T-helper 1 cell treated with Interleukin-12 subunit alpha and Interleukin-12 subunit beta and Interleukin-4 antibody, amounts not matched to agents 30 μg/mL and 1 μg/mL, for 36 hours (primary cell): Measurements from ENCODE around the gene RGS4.

Source experiments
- H3K27ac Mint-ChIP-seq: one replicate; pipeline ENCODE4 v1.8.0; 2021; ENCODE audit warnings: mild to moderate bottlenecking, mixed read lengths
- H3K27me3 Mint-ChIP-seq: one replicate; pipeline ENCODE4 v1.8.0; 2021; ENCODE audit warnings: low read depth, mixed read lengths
- H3K36me3 Mint-ChIP-seq: one replicate; pipeline ENCODE4 v1.8.0; 2021; ENCODE audit warnings: low read depth, mixed read lengths
- H3K4me1 Mint-ChIP-seq: one replicate; pipeline ENCODE4 v1.8.0; 2021; ENCODE audit warnings: low read depth, mixed read lengths
- H3K4me3 Mint-ChIP-seq: one replicate; pipeline ENCODE4 v1.8.0; 2021; ENCODE audit warnings: mild to moderate bottlenecking, moderate library complexity, mixed read lengths
- H3K9me3 Mint-ChIP-seq: one replicate; pipeline ENCODE4 v1.8.0; 2021; ENCODE audit warnings: mixed read lengths

RGS4 gene

DNA sequence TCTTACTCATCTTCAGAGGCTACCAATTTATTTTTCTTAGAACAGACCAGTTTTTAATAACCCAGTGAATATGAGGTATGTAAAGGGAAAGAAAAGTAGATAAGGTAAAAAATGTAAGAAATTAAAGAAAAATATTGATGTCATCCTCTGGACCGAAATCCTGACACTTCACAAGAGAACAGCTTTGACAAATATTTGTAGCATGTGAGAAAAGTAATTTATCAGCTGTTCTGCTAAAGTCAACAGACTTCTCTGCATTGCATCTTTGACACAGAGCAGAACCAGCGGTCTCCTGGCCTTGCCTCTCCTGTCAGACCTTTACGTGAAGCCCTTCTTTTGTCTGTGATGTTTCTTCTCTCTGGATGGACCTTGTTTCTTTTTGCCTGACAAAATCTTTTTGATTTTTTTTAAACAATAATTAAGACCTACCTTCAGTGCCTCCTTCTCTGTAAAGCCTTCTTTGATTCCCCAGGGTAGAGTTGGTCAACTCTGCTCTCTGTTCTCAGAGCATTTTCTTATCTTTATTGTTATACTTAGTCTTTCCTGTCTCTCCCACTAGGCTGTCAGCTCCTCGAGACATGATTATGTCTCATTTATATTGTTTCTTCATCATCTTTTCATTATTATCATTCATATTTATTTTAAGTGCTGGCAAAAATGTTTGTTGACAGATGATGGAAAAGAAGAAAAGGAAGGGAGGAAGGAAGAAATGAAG lies 35.4 kb downstream of the RGS4 start:
- no peaks in the 10 kb centered on the region for H3K9me3 Mint-ChIP-seq
- H3K4me3 Mint-ChIP-seq: no peak overlapping the region
- H3K27ac Mint-ChIP-seq: no peak overlapping the region
- peaks cover 4% of the 10 kb centered on the region for H3K27me3 Mint-ChIP-seq
- H3K36me3 Mint-ChIP-seq: no peaks in the 10 kb centered on the region
- H3K4me1 Mint-ChIP-seq: no peaks in the 10 kb centered on the region

DNA sequence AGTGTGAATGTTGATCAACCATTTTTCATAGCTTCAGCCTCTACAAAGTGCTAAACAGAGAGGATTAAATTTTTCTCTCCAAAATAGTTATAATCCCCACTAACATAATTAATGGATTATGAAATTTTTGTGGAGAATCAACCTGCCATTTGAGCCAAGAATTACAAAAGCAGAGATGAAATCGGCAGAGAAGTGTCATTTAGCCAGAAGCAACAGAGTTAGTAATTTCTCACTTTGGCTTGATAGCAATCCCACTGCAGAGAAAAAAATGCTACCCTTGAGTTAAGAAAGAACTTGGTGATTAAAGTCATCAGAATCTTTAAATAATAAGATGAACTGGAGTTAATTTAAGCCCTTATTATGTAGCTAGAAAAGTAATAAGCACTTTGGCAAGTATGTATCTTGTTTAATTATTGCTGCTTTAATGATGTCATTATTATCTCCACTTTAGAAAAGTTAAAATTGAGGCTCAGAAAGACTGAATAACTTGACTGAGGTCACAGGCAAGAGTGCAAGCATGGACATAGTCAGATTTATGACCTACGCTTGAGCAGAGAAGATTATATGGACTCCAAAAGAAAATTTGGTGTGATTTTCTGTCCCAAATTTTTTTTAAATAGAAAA lies 37.3 kb downstream of the RGS4 start:
- H3K4me1 Mint-ChIP-seq: no peaks in the 10 kb centered on the region
- H3K27me3 Mint-ChIP-seq: peaks cover 4% of the 10 kb centered on the region
- no peak overlapping the region for H3K4me3 Mint-ChIP-seq
- no peaks in the 10 kb centered on the region for H3K36me3 Mint-ChIP-seq
- H3K27ac Mint-ChIP-seq: no peak overlapping the region
- peaks cover 5% of the 10 kb centered on the region for H3K9me3 Mint-ChIP-seq

DNA sequence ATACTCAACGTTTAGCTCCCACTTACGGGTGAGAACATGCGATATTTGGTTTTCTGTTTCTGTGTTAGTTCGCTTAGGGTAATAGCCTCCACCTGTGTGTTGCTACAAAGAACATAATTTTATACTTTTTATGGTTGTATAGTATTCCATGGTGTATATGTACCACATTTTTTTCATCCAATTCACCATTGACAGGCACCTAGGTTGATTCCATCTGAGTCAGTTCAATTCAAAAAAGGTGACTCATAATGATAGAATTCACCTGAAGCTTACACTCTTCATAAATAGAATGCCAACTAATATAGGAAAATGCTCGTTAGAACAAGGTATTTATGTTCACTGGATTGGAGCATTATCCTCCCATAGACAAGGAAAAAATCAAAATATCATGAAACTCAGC lies 38.5 kb downstream of the RGS4 start:
- no peaks in the 10 kb centered on the region for H3K36me3 Mint-ChIP-seq
- H3K9me3 Mint-ChIP-seq: peaks cover 5% of the 10 kb centered on the region
- H3K4me3 Mint-ChIP-seq: no peak overlapping the region
- peaks cover 4% of the 10 kb centered on the region for H3K27me3 Mint-ChIP-seq
- no peak overlapping the region for H3K27ac Mint-ChIP-seq
- H3K4me1 Mint-ChIP-seq: no peaks in the 10 kb centered on the region

- Mint-ChIP-seq H3K27me3 (peaks cover 3% of the 10 kb centered on the region), H3K4me3 (no peak overlapping the region), H3K27ac (no peak overlapping the region), H3K4me1 (no peaks in the 10 kb centered on the region), H3K36me3 (no peaks in the 10 kb centered on the region), H3K9me3 (peaks cover 3% of the 10 kb centered on the region)
Measured at GRCh38 chr1:163115887-163116286, 46.7 kb downstream of the RGS4 start.

- Mint-ChIP-seq H3K36me3 (no peaks in the 10 kb centered on the region), H3K4me3 (no peak overlapping the region), H3K4me1 (no peaks in the 10 kb centered on the region), H3K27ac (no peak overlapping the region), H3K27me3 (peaks cover 3% of the 10 kb centered on the region), H3K9me3 (no peaks in the 10 kb centered on the region)
Measured at GRCh38 chr1:163119707-163120106, 50.5 kb downstream of the RGS4 start.

DNA sequence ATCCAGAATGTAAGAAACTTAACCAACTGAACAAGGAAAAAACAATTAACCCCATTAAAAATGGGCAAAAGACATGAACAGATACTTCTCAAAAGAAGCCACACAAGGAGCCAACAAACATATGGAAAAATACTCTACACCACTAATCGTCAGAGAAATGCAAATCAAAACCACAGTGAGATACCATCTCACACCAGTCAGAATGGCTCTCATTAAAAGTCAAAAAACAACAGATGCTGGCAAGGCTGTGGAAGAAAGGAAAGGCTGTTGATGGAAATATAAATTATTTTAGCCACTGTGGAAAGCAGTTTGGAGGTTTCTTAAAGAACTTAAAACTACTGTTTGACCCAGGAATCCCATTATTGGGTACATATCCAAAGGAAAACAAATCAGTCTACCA lies 51.2 kb downstream of the RGS4 start:
- peaks cover 3% of the 10 kb centered on the region for H3K27me3 Mint-ChIP-seq
- H3K4me1 Mint-ChIP-seq: no peaks in the 10 kb centered on the region
- no peak overlapping the region for H3K27ac Mint-ChIP-seq
- H3K9me3 Mint-ChIP-seq: no peaks in the 10 kb centered on the region
- H3K36me3 Mint-ChIP-seq: no peaks in the 10 kb centered on the region
- no peak overlapping the region for H3K4me3 Mint-ChIP-seq

GRCh38 chr1:163124812-163125211 lies 55.7 kb downstream of the RGS4 start:
- no peaks in the 10 kb centered on the region for H3K27me3 Mint-ChIP-seq
- no peak overlapping the region for H3K27ac Mint-ChIP-seq
- no peaks in the 10 kb centered on the region for H3K36me3 Mint-ChIP-seq
- H3K9me3 Mint-ChIP-seq: no peaks in the 10 kb centered on the region
- H3K4me1 Mint-ChIP-seq: no peaks in the 10 kb centered on the region
- no peak overlapping the region for H3K4me3 Mint-ChIP-seq
